K562 (cell line): ENCODE data around the gene AS3MT. TPM values are rescaled to one million over a fixed set of nuclear protein-coding genes. Genes with fewer than 3 reads are reported as not detected.

Source experiments
- BCL6 ChIP-seq: fragments of 250-450 bp; sonication (Bioruptor Pico); IDR thresholded peaks from 2 replicates; pipeline ENCODE4 v1.4.0; 2020
- CBX5 ChIP-seq: IDR thresholded peaks from 2 replicates; pipeline ENCODE4 v1.6.1; 2014; ENCODE audit warnings: low read depth, borderline replicate concordance
- CEBPG ChIP-seq, 3 experiments: fragments of 200-800 bp in 1 of 3; sonication (Bioruptor generic) in 1 of 3; sonication (generic) in 1 of 3; formaldehyde crosslinking in 1 of 3; IDR thresholded peaks in 2 of 3; conservative IDR thresholded peaks in 1 of 3; 2 replicates each; pipeline versions ENCODE4 v1.6.1 to v1.8.0; 2016 to 2022; ENCODE audit warnings: missing compliant biosample characterization in 2 of 3, missing genetic modification characterization in 2 of 3, mild to moderate bottlenecking in 1 of 3, missing genetic modification reagents in 1 of 3
- DLX4 ChIP-seq: fragments of 250-450 bp; sonication (Bioruptor Pico); IDR thresholded peaks from 2 replicates; pipeline ENCODE4 v1.6.1; 2021; ENCODE audit warnings: mild to moderate bottlenecking
- E2F1 ChIP-seq: sonication (generic); formaldehyde crosslinking; IDR thresholded peaks from 2 replicates; pipeline ENCODE4 v1.8.1; 2023; ENCODE audit warnings: mild to moderate bottlenecking, missing genetic modification reagents, moderate library complexity
- E2F6 ChIP-seq, 2 experiments: IDR thresholded peaks; 2 replicates each; pipeline ENCODE4 v1.6.1; 2011; ENCODE audit warnings: borderline replicate concordance in 1 of 2, control low read depth in 1 of 2, low read depth in 1 of 2, low read length in 1 of 2, mild to moderate bottlenecking in 1 of 2, mixed read lengths in 1 of 2, moderate library complexity in 1 of 2; ENCODE audit not compliant: insufficient read depth in 1 of 2, insufficient read length in 1 of 2, poor library complexity in 1 of 2, severe bottlenecking in 1 of 2; ENCODE audit errors: extremely low read depth in 1 of 2
- E2F8 ChIP-seq: fragments of 450-650 bp; IDR thresholded peaks from 2 replicates; pipeline ENCODE4 v1.7.1; 2018; ENCODE audit warnings: mild to moderate bottlenecking, low read depth; ENCODE audit not compliant: partially characterized antibody
- EP300 ChIP-seq: IDR thresholded peaks from 2 replicates; pipeline ENCODE4 v1.6.1; 2012; ENCODE audit warnings: low read length, improper control_type of control experiment
- GMEB1 ChIP-seq: fragments of 250-450 bp; sonication (Bioruptor Pico); IDR thresholded peaks from 2 replicates; pipeline ENCODE4 v1.4.0; 2020; ENCODE audit warnings: mild to moderate bottlenecking
- GTF2A2 ChIP-seq: IDR thresholded peaks from 2 replicates; pipeline ENCODE4 v1.6.1; 2016; ENCODE audit warnings: mild to moderate bottlenecking, missing genetic modification characterization, missing compliant biosample characterization
- ILK ChIP-seq: fragments of 450-650 bp; IDR thresholded peaks from 2 replicates; pipeline ENCODE4 v1.6.1; 2016; ENCODE audit warnings: missing genetic modification characterization, low read depth, mild to moderate bottlenecking, missing compliant biosample characterization, moderate library complexity, borderline replicate concordance
- MIER1 ChIP-seq: fragments of 450-650 bp; IDR thresholded peaks from 2 replicates; pipeline ENCODE4 v1.6.1; 2016; ENCODE audit warnings: antibody characterized with exemption, mild to moderate bottlenecking, low read depth
- MLX ChIP-seq, 2 experiments: fragments of 450-650 bp in 1 of 2; sonication (generic) in 1 of 2; formaldehyde crosslinking; conservative IDR thresholded peaks; 2 replicates each; pipeline versions ENCODE4 v1.4.0 to v1.8.1; 2020 to 2022; ENCODE audit warnings: mild to moderate bottlenecking in 1 of 2, missing genetic modification reagents in 1 of 2
- NCOA1 ChIP-seq: fragments of 450-650 bp; IDR thresholded peaks from 2 replicates; pipeline ENCODE4 v1.6.1; 2016; ENCODE audit warnings: low read depth
- NFRKB ChIP-seq: fragments of 450-650 bp; IDR thresholded peaks from 2 replicates; pipeline ENCODE4 v1.6.1; 2016; ENCODE audit warnings: low read depth
- ZNF696 ChIP-seq: fragments of 250-450 bp; sonication (Bioruptor Pico); conservative IDR thresholded peaks from 2 replicates; pipeline ENCODE4 v1.4.0; 2020; ENCODE audit warnings: mild to moderate bottlenecking, moderate library complexity
- polyA plus RNA-seq, 8 experiments: library from polyadenylated mRNA; depleted of rRNA in 4 of 8; stranded (reverse) in 5 of 8; unstranded in 3 of 8; fragments of >200 nt; fragmentation: Nextera tagmentation in 2 of 8; fragmentation: Illumina TruSeq in 1 of 8; extraction: Ambion mirVana in 2 of 8; extraction: Trizol in 1 of 8; gene quantifications; 2 replicates each; pipeline versions ENCODE4 v1.2.1 to v1.2.3, GENCODE V29; 2011 to 2014; ENCODE audit warnings: inconsistent platforms in 1 of 8, missing spikeins in 1 of 8
- total RNA-seq, 7 experiments: library from RNA; depleted of rRNA in 6 of 7; stranded (reverse); fragments of >200 nt in 6 of 7; fragmentation: Illumina TruSeq in 2 of 7; extraction: Trizol in 2 of 7; gene quantifications; 2 replicates each; pipeline versions ENCODE4 v1.2.1 to v1.2.3, GENCODE V29; 2011 to 2021; ENCODE audit warnings: low replicate concordance in 1 of 7

Gene AS3MT
- total and polyA plus RNA-seq, 9 of the 15 experiments (the other 6 are each of a cell fraction or from before 2014, with no cell fraction given), result 0.04 to 0.33 (median 0.19) TPM; not detected in 2

GRCh38 chr10:102917314-102917961 lies 48.2 kb downstream of the AS3MT start (continued):
- TF ChIP-seq ZNF696 (no peak), ILK (no peak), E2F6 (IDR thresholded peaks at IDR 0.05; ENCODE audit: borderline replicate concordance in 1 of 2, extremely low read depth in 1 of 2, insufficient read depth in 1 of 2, insufficient read length in 1 of 2, low read depth in 1 of 2, low read length in 1 of 2, poor library complexity in 1 of 2, severe bottlenecking in 1 of 2) (peak in 1 of 2 experiments; percentile 72), MIER1 (no peak), E2F8 (no peak), BCL6 (no peak), MLX (CRISPR knock-in tag; conservative IDR thresholded peaks at IDR 0.05) (no peak), EP300 (no peak), NFRKB (no peak), NCOA1 (no peak), DLX4 (no peak), E2F1 (no peak), GTF2A2 (no peak), CEBPG (CRISPR knock-in tag; IDR thresholded peaks at IDR 0.05) (no peak), CEBPG (tag; conservative IDR thresholded peaks at IDR 0.05 in 1 of 2, IDR thresholded peaks at IDR 0.05 in 1 of 2) (no peak), GMEB1 (no peak), CBX5 (no peak)
